HepG2 (cell line): ENCODE data around the gene NCF2. TPM values are rescaled to one million over a fixed set of nuclear protein-coding genes. Genes with fewer than 3 reads are reported as not detected.

Source experiments
- ATAC-seq: fragments of 200-7000 bp; cut with Tn5 transposase; 3 replicates; pipeline ENCODE4 v1.9.1; 2020; ENCODE audit warnings: mild to moderate bottlenecking, moderate library complexity
- BruUV-seq: library from RNA; stranded (reverse); fragments of 400-500 nt; replicated peaks from 2 replicates; lab custom pipeline; 2021; lab: Mats Ljungman, UMichigan
- CTCF ChIA-PET: fragments of 300-600 bp; formaldehyde crosslinking; extraction: SDS; loops from one replicate; lab custom pipeline; 2021; ENCODE audit warnings: low total read pairs, inconsistent platforms, low intra/inter-chr PET ratio; lab: Yijun Ruan, JAX
- POLR2A ChIA-PET: fragments of 350-600 bp; sonication (Branson Sonifier 250); formaldehyde crosslinking; loops from one replicate; lab custom pipeline; 2020; ENCODE audit warnings: antibody characterized with exemption, inconsistent platforms; lab: Yijun Ruan, JAX
- DNase-seq: peaks from one replicate; pipeline ENCODE4 v3.0.0-alpha.2; 2015; ENCODE audit warnings: low spot score
- FAIRE-seq: peaks from 3 replicates; lab custom pipeline; 2011; peaks lifted over from hg19 to GRCh38; lab: Jason Lieb, UNC
- H2AFZ ChIP-seq: one replicate; pipeline ENCODE4 v1.6.1; 2011; ENCODE audit warnings: low read length, inconsistent platforms
- H3K27ac ChIP-seq: fragments of 300-600 bp; 3 replicates; pipeline ENCODE4 v1.8.0; 2011; ENCODE audit warnings: mixed run types, mild to moderate bottlenecking, mixed read lengths, low read length, inconsistent platforms; ENCODE audit not compliant: insufficient read depth; ENCODE audit errors: extremely low read length
- H3K27me3 ChIP-seq, 2 experiments: fragments of 200-600 bp in 1 of 2; 2 replicates in 1 of 2; 3 replicates in 1 of 2; pipeline versions ENCODE4 v1.6.0 to v1.8.0; 2011; ENCODE audit warnings: low read length in 2 of 2, mild to moderate bottlenecking in 2 of 2, moderate library complexity in 2 of 2, inconsistent platforms in 1 of 2; ENCODE audit not compliant: insufficient read depth in 2 of 2, control insufficient read depth in 1 of 2
- H3K36me3 ChIP-seq, 2 experiments: fragments of 200-600 bp in 1 of 2; replicated peaks in 1 of 2; 2 replicates in 1 of 2; 3 replicates in 1 of 2; pipeline versions ENCODE4 v1.5.1 to v1.8.0; 2011; ENCODE audit warnings: low read length in 2 of 2, inconsistent platforms in 1 of 2; ENCODE audit not compliant: insufficient read depth in 2 of 2, control insufficient read depth in 1 of 2
- H3K4me1 ChIP-seq: 2 replicates; pipeline ENCODE4 v1.5.1; 2012; ENCODE audit warnings: low read length, inconsistent platforms; ENCODE audit not compliant: insufficient read depth
- H3K4me2 ChIP-seq: 2 replicates; pipeline ENCODE4 v1.6.0; 2011; ENCODE audit warnings: low read depth, low read length, inconsistent platforms
- H3K4me3 ChIP-seq, 3 experiments: fragments of 200-600 bp in 1 of 3; sonication (generic), shearing (Covaris generic) in 1 of 3; replicated peaks in 1 of 3; 2 replicates each; pipeline ENCODE4 v1.5.1; 2011 to 2016; ENCODE audit warnings: low read length in 3 of 3, inconsistent platforms in 2 of 3, low read depth in 2 of 3, mild to moderate bottlenecking in 2 of 3, control low read depth in 1 of 3, mixed read lengths in 1 of 3; ENCODE audit not compliant: insufficient read depth in 1 of 3
- H3K79me2 ChIP-seq: one replicate; pipeline ENCODE4 v1.6.1; 2011; ENCODE audit warnings: low read length, inconsistent platforms; ENCODE audit not compliant: insufficient read depth
- H3K9ac ChIP-seq: 2 replicates; pipeline ENCODE4 v1.6.0; 2011; ENCODE audit warnings: mild to moderate bottlenecking, low read depth, low read length, inconsistent platforms; ENCODE audit not compliant: insufficient read depth
- H3K9me3 ChIP-seq: 2 replicates; pipeline ENCODE4 v1.5.1; 2012; ENCODE audit warnings: mild to moderate bottlenecking, low read length
- H4K20me1 ChIP-seq: 2 replicates; pipeline ENCODE4 v1.6.0; 2011; ENCODE audit warnings: inconsistent platforms, mild to moderate bottlenecking, low read length, moderate library complexity; ENCODE audit not compliant: insufficient read depth
- HNF1A ChIP-seq, 2 experiments: sonication (generic) in 1 of 2; formaldehyde crosslinking in 1 of 2; IDR thresholded peaks; 2 replicates each; pipeline versions ENCODE4 v1.4.0 to v1.6.1; 2016 to 2020; ENCODE audit warnings: borderline replicate concordance in 1 of 2, low read depth in 1 of 2, mild to moderate bottlenecking in 1 of 2, missing genetic modification reagents in 1 of 2
- RNF219 ChIP-seq: sonication (generic); formaldehyde crosslinking; IDR thresholded peaks from 2 replicates; pipeline ENCODE4 v1.5.0; 2020; ENCODE audit warnings: mild to moderate bottlenecking, missing genetic modification reagents
- ZNF44 ChIP-seq: sonication (generic); formaldehyde crosslinking; IDR thresholded peaks from 2 replicates; pipeline ENCODE4 v1.5.1; 2020; ENCODE audit warnings: mild to moderate bottlenecking, missing genetic modification reagents
- ZNF713 ChIP-seq: sonication (generic); formaldehyde crosslinking; IDR thresholded peaks from 2 replicates; pipeline ENCODE4 v1.4.0; 2020; ENCODE audit warnings: mild to moderate bottlenecking, missing genetic modification reagents
- WGBS: methylation state at CpG from one replicate; pipeline ENCODE4 v1.1.6; 2017; ENCODE audit warnings: low lambda C conversion rate; 5-methylcytosine and 5-hydroxymethylcytosine counted together
- in situ Hi-C: cut with HindIII; loops from 2 replicates; pipeline ENCODE4 v1.10.0; 2017; ENCODE audit warnings: low pct_unique_long_range_greater_than_20kb; ENCODE audit not compliant: extremely low pct_ligation_motif_present
- intact Hi-C: fragments of 100-400 bp; cut with micrococcal nuclease; formaldehyde crosslinking; loops from one replicate; pipeline ENCODE4 v1.10.0; 2022; ENCODE audit not compliant: unreplicated experiment
- polyA plus RNA-seq, 8 experiments: library from polyadenylated mRNA; depleted of rRNA in 3 of 8; stranded (reverse) in 7 of 8; unstranded in 1 of 8; fragments of >200 nt; fragmentation: Illumina TruSeq in 4 of 8; extraction: Trizol in 4 of 8; gene quantifications; 2 replicates each; pipeline versions ENCODE4 v1.2.1 to v1.2.3, GENCODE V29; 2011 to 2016; ENCODE audit warnings: low read depth in 4 of 8, missing spikeins in 1 of 8, mixed read lengths in 1 of 8; ENCODE audit not compliant: insufficient read depth in 1 of 8
- total RNA-seq, 5 experiments: library from RNA; depleted of rRNA; stranded (reverse); fragments of >200 nt; fragmentation: Illumina TruSeq; extraction: Trizol; gene quantifications; 2 replicates each; pipeline ENCODE4 v1.2.3, GENCODE V29; 2016; ENCODE audit warnings: low read depth in 1 of 5

The NCF2 gene
- total and polyA plus RNA-seq, 2 of the 13 experiments (the other 11 are each of a cell fraction or from before 2014, with no cell fraction given), result 0.18 to 0.46 TPM

- TF ChIP-seq RNF219 (CRISPR knock-in tag), result no peak
These were observed 17.2 kb upstream of the NCF2 start (continued) for GRCh38 chr1:183607322-183607980.

GRCh38 chr1:183605904-183606303 lies 15.6 kb upstream of the NCF2 start:
- intact Hi-C loops, result no loop called here
- Histone ChIP-seq H3K79me2 (no peaks in the 10 kb centered on the region), H3K4me2 (no peak overlapping the region), H2AFZ (no peak overlapping the region), H3K27ac (no peak overlapping the region), H4K20me1 (no peaks in the 10 kb centered on the region), H3K9ac (no peak overlapping the region), H3K4me3 (no peak overlapping the region), H3K4me1 (peaks cover 30% of the 10 kb centered on the region), H3K9me3 (no peaks in the 10 kb centered on the region), H3K27me3 (no peaks in the 10 kb centered on the region), H3K36me3 (no peaks in the 10 kb centered on the region)
- in situ Hi-C loops, result no loop called here
- no peak for DNase-seq
- TF ChIP-seq ZNF713 (CRISPR knock-in tag), result no peak
- no peak for TF ChIP-seq ZNF44 (CRISPR knock-in tag)
- no peak for TF ChIP-seq HNF1A (IDR thresholded peaks at IDR 0.05; ENCODE audit: low read depth)
- TF ChIP-seq HNF1A (CRISPR knock-in tag; IDR thresholded peaks at IDR 0.05; ENCODE audit: borderline replicate concordance), result no peak
- POLR2A ChIA-PET, result no interaction called here
- no TSS peak for BruUV-seq
- WGBS, result 27% methylated on average over 2 of the region's 2 CpGs
- CTCF ChIA-PET, result no interaction called here
- no peak for ATAC-seq
- FAIRE-seq, result no peak
